DMS79 (cell line): ENCODE measurements around the gene CHORDC1.
"Not testable (repeated sequence)": the region's sequence is repeated elsewhere in the genome, so short reads cannot be mapped to it uniquely, and the experiment has no call there.

ENCODE experiments used
- DNase-seq: peaks from one replicate; lab custom pipeline; 2025; lab: John Stamatoyannopoulos, UW

The CHORDC1 gene

DNA sequence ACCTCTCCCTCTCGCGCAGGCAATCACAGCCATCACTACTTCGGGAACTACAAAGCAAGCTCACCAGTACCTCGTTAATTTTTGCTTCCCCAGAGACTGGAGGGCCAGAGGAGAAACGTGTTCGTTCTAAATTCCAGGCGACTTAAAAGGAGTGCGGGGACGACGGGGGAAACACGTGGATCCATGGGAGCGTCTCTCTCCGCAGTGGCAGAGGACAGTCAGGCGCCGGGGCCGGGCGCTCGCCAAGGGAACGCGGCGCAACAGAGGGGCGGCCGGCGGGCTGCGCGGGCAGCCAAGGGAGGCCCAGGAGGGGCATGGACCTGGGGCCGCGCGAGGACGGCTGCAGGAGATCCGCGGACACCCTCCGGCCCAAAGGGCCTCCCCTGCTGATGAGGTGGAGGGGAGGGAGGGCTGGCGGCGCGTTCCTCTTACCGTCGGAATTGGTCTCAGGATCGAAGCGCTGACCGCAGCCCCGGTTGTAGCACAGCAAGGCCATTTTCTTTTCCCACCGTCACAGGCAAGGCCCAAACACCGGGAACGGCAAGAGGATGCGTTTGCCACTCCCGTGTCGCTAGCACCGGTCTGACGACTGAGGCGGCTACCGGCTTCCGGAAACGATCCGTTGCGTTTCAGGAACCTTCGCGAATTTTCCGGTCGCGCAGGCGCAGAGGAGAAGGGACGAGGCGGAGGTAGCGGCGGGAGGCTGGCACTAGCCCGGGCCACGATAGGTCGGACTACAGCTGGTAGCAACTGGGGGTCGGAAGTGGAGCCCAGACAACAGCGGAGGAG is at the start of gene CHORDC1:
CHORDC1 (minus strand) TSS at position 591 of the 789 bp plus-strand sequence; CDS start at position 496, 95 bp downstream.
- DNase-seq, result peak; percentile 86

DNA sequence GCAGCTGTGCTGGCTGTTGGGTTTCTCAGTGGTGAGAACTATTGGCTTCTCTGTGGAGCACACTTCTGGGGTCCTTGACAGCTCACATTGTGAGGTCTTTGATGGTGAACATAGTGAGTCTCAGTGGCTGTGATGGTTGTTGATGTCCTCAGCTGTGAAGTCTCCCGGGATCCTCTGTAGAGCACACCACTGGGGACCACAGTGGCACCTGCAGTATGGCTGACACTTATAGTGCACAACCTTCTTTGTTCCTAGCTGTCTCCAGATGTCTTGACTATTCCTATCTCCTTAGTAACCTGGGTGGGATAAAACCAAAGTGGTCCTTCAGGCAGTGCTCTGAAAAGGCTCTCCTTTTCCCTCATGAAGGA is 34.3 kb upstream of the CHORDC1 start:
- DNase-seq, result no peak

DNA sequence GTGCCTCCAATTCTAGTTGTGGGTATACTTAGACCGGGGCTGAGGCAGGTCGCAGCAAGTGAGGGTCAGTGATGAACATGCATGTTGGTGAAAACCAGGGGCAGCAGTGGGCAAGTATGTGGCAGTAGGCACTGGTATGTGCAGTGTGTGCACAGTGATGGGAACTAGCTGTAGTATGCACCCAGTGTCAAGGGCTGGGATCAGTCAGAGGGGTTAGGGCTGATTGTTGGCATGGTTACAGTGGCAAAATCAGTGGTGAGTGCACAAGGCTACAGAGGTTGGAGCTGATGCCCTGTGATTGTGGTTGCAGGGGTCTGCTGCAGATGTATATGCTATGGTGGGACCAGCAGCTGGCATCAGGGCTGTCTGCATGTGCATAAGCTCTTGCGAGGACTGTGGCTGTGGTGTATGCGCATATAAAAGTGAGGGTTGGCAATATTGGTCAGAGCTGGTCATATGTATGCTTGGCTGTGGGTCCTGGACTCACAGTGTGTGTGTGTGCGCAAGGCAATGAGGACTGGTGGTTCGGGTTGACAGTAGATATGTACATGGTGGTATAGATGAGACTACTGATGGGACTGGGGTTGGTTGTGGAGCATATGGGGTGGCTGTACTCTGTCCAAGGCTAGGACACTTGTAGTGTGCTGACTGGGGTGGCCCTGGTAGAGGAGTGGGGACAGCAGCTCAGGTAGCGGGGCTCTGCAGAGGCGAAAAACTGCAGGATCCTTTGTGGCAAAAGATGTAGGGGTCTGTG is 33.7 kb upstream of the CHORDC1 start:
- no peak for DNase-seq

- DNase-seq, result no peak
These were observed 31.2 kb upstream of the CHORDC1 start for GRCh38 chr11:90254065-90254464.

DNA sequence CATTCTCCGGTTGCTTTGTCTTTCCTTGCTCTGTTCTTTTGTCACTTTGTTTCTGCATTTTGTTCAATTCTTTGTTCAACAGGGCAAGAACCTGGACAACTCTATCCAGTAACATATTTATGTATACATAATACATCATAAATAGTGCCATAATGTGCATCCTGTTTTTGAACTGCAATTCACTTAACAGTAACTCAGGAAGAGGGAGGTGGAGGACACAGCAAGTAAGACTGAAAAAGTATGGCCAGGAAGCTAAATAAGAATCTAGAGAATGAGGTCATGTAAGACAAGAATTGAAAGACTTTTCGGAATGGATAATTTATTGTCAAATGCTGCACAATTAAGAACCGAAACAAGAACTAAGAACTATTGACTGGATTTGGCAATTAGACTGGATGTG is 29.2 kb upstream of the CHORDC1 start:
- no peak for DNase-seq

DNA sequence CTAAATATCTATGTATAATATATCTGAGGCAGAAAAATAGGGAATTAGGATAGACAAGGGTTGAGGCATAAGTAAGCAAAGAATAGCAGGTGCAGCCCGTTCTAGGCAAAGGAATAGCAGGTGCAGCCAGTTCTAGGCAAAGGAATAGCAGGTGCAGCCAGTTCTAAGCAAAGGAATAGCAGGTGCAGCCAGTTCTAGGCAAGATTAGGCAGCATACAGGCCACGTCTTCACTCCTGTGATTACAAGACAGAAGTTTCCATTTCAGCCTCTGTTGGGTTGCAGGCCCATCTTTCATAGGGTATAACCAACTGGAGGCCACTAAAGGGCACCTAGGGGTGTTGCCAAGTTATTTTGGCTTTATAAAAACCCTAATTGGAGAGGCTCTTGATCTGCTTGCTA is 28.8 kb upstream of the CHORDC1 start:
- DNase-seq, result no peak

DNA sequence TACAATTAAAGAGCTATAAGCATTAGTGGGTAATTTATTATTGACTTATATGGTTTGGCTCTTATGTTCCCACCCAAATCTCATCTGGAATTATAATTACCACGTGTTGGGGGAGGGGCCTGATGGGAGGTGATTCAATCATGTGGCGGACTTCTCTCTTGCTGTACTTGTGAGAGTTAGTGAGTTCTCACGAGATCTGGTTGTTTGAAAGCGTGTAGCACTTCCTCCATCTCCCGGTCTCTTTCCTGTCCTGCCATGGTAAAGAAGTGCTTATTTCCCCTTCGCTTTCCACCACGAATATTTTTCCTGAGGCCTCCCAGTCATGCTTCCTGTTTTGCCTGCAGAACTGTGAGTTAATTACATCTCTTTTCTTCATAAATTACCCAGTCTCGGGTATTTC is 28.1 kb upstream of the CHORDC1 start:
- DNase-seq, result no peak

DNA sequence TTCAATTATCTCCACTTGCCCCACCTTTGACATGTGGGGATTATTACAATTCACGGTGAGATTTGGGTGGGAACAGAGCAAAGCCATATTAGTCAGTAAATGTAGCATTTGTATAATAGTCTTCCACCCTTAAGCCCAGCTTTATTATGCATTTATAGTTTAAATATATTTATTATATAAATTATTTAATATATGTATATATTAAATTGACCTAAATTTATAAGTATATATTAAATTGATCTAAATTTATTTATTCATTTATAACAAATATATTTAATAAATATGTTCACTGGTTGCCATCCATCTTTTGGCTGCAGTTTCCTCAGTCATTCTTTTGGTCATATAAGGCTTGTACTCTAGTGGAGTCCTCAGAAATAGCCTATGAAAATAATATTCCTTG is 23.6 kb upstream of the CHORDC1 start:
- no peak for DNase-seq

GRCh38 chr11:90243534-90243933 is 20.7 kb upstream of the CHORDC1 start:
- no peak for DNase-seq

DNA sequence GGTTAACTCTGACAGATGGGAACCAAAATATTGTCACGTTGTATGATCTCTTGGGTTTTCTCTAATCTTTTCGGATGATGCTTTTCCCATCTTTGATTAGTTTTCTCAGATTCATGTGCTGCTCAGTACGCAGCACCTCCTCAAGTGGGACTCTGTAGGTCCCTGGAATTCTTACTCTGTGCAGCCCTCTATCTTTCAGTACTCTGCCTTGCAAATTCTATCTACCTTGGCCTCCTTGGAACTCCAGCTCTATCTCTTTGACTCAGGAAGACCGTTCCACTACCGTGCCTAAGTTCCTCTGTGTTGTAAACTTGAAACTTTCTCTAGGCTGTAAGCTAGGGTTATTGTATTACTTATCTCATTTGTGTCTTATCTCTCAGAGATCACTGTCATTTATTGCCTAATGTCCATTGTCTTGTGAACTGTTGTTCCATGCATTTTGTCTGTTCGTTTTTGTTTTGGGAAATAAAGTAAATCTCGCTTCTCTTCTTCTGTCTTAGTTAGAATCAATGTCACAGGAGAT is 20.1 kb upstream of the CHORDC1 start:
- DNase-seq, result no peak

- DNase-seq, result no peak
These were observed 18.6 kb upstream of the CHORDC1 start for GRCh38 chr11:90241414-90241813.

DNA sequence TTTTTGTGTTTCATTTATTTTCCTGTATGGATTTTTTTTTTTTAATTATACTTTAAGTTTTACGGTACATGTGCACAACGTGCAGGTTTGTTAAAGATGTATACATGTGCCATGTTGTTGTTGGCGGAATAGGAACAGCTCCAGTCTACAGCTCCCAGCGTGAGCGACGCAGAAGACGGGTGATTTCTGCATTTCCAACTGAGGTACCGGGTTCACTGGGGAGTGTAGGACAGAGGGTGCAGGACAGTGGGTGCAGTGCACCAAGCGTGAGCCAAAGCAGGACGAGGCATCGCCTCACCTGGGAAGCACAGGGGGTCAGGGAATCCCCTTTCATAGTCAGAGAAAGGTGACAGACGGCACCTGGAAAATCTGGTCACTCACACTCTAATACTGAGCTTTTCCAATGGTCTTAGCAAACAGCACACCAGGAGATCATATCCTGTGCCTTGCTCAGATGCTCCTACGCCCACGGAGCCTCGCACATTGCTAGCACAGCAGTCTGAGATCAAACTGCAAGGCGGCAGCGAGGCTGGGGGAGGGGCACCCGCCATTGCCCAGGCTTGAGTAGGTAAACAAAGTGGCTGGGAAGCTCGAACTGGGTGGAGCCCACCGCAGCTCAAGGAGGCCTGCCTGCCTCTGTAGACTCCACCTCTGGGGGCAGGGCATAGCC is 17.3 kb upstream of the CHORDC1 start:
- not testable (repeated sequence) for DNase-seq

GRCh38 chr11:90237004-90237403 is 14.2 kb upstream of the CHORDC1 start:
- DNase-seq, result no peak

DNA sequence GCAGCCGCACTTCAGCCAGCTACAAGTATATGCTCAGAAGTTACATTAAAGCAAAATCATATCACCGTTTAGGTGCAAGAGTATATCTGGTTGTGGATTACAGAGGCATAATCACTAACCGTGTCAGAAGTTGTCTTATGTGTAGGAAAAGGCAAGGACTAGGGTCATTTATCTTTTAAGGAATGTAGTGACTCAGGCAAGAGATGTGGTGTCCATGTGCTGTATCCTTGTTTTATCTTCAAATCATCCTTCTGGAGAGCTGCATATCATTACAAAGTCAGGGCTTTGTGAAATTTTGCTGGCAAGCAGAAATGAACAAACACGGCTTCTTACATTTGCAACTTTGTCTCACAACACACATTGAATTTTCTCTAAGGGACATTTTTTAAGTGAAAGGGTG is 12.7 kb upstream of the CHORDC1 start:
- DNase-seq, result no peak

DNA sequence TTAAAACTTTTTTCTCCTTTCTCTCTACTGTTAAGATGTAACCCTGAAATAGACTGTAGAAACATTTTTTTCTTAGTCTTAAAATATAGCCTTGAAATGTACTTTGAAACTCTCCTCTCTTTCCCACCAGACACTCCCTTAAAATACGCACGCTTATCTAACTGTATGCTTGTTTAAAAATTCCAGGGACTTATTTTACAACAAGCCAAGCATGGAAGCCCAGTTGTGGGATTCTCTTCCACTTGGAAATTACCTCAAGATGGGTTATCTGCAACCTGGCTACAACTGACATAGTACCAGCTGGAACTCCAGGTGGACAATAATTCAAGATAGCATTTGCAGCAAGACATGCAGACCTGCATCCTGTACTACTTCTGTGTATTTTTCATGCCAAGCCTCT is 12.1 kb upstream of the CHORDC1 start:
- no peak for DNase-seq

DNA sequence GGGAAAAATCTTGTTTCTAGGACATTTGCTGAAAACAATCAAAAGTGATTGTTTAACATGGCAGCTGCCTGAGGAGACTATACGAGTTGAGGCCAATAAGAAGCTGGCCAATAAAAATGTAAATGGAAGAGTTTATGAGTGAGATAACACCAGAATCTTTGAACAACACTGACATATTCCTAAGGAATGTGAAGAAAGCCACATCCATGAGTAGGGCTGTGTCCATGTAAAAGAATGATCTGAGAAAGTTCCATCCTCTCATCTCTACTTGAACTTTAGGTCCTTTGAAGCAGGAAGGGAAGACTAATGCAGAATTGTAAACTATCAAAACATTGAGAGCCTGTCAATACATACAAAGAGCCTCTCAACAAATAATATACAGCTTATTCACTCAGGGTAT is 6.9 kb upstream of the CHORDC1 start:
- DNase-seq, result no peak

GRCh38 chr11:90228056-90228455 is 5.2 kb upstream of the CHORDC1 start:
- DNase-seq, result no peak

DNA sequence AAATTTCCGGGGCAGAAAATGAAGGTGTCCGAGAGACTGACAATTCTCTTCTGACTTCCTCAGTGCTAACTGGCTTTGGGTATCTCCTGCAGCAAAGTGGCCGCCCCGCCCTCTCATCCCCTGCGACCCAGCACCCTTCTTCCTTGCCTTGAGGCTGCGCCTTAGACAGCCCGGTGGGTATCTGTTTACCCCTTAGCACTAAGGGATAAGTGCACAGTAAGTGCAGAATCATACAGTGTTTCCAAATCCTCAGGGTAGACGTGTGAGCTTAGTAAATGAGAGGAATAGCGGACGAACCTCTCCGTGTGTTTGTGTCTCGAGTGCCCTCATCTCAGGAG is 368 bp upstream of the CHORDC1 start:
- no peak for DNase-seq

GRCh38 chr11:90221803-90222458 is 918 bp downstream of the CHORDC1 start:
- no peak for DNase-seq

DNA sequence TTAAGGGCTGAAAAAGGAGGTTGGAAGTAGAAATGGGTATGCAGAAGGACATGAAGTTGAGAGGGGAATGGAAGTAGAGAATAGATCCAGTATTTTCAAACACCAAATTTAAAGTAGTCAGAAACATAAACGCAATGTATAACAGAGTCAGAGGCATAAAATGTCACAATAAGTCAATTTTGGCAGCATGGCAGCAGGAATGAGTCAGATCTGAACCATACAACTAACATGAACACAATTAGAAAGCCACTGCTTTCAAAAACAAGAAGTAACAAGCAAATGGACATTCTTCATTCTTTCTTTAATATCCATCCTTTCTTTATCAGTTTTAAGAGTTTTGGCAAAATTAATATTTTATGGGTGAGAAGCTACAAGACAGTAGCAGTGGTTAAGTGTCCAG is 2.5 kb downstream of the CHORDC1 start:
- no peak for DNase-seq

GRCh38 chr11:90219438-90219837 is 3.4 kb downstream of the CHORDC1 start:
- DNase-seq, result no peak

DNA sequence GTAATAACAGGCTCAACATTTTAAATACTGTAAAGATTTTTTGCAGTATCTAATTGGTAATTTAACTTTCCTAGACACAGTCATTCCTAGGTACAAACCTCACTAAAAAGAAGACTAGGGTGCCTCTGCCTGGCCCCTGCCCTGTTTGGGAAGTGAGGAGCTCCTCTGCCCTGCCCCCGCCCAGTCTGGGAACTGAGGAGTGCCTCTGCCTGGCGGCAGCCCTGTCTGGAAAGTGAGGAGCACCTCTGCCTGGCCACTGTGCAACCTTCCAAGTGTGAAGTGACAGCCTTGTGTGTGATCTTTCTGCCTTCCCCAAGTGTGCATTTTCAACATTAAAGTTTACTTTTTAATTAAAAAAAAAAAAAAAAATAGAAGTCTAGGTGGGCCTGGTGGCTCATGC is 4.2 kb downstream of the CHORDC1 start:
- no peak for DNase-seq
